T47D (cell line): ENCODE results near the gene TCHP.
A peak's percentile ranks its signal among the peaks of the same experiment; 100 is the strongest.
"Not testable (repeated sequence)": the region's sequence is repeated elsewhere in the genome, so short reads cannot be mapped to it uniquely, and the experiment has no call there.

ENCODE experiments used
- DNase-seq, 2 experiments: peaks; one replicate each; pipeline versions ENCODE4 v3.0.0 to v3.0.0-alpha.2; 2011 to 2012; ENCODE audit warnings: low read depth in 1 of 2, low spot score in 1 of 2
- JUND ChIP-seq: IDR thresholded peaks from 2 replicates; pipeline ENCODE4 v1.6.1; 2012; ENCODE audit warnings: low read depth
- in situ Hi-C: cut with HindIII; loops from 2 replicates; pipeline ENCODE4 v1.10.0; 2016; ENCODE audit warnings: low sequenced_read_pairs, low pct_unique_long_range_greater_than_20kb

TCHP gene, protein sequence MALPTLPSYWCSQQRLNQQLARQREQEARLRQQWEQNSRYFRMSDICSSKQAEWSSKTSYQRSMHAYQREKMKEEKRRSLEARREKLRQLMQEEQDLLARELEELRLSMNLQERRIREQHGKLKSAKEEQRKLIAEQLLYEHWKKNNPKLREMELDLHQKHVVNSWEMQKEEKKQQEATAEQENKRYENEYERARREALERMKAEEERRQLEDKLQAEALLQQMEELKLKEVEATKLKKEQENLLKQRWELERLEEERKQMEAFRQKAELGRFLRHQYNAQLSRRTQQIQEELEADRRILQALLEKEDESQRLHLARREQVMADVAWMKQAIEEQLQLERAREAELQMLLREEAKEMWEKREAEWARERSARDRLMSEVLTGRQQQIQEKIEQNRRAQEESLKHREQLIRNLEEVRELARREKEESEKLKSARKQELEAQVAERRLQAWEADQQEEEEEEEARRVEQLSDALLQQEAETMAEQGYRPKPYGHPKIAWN

DNA sequence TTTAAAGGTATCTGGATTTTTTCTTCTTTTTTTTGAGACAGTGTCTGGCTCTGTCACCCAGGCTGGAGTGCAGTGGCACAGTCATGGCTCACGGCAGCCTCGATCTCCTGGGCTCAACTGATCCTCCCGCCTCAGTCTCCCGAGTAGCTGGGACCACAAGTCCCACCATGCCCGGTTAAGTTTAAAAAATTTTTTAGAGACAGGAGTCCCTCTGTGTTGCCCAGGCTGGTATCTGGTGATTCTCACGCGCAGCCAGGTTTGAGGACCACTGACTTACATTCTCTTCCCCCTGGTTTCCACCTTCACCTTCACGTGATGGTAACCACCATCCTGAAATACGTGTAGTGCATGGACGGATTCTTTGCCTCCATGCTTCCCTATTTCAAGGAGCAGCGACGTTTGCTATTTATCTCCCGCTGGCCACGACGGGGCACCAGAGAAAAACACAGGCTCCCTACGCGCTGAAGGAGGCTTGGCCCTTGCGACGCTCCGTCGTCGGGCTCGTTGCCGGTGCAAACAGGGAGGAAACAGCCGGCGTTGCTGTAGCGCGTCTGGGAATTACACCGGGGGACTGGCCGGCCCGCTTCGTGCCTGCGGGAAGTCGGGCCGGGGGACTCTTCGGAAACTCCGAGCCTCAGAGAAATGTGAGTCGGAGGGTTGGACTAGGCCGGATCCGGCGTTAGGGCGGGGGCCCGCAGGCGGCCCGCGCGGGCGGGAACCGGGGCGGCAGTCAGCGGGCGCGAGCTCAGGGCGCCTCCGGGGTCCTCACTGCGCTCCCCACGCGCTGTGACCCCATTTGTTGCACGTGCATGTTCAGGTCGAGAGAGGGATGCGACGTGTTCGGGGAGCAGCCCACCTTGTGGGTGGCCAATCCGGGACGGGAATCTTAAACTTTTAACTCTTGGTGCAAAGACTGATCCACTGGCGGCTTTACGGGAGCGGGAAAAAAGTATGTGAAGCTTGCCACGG lies at the start of gene TCHP:
Gene TCHP, plus strand, starts transcription at position 492 of the 969 bp plus-strand sequence. CDS start 2,753 bp downstream, outside the sequence.
- no peak for TF ChIP-seq JUND
- in situ Hi-C loops: no loop called here
- DNase-seq: peak; percentile 91 to 95

DNA sequence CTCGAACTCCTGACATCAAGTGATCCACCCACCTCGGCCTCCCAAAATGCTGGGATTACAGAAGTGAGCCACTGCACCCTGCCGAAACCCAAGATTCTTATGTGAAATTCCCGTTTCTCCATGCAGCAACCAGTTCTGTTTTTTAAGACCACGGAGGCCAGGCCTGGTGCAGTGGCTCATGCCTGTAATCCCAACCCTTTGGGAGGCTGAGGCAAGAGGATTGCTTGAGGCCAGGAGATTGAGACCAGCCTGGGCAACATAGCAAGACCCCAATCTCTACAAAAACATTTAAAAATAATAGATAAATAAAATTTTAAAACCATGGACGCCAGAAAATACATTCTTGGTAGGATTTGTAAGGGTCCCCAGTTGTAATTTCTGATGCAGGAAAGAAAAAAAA lies 49.6 kb upstream of the TCHP start:
- DNase-seq, in situ Hi-C loops: not testable (repeated sequence)

DNA sequence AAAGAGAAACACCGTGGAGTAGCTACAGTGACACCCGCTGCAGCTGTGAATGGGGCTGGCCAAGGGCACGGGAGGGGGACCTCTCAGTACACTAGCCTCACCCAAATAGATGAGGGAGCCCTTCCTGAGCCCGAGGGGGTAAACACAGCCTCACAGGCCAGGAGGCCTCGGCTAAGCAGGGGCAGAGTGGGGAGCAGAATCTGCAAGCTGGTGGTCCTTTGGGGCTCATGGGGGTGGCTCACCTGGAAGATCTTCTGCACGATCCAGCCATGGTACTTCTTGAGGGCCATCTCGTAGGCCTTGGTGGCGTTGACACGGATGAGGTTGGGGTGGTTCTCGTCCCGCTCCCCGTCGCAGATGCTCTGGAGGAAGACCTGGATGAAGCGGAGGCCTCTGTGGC lies 44.7 kb upstream of the TCHP start:
- TF ChIP-seq JUND: no peak
- in situ Hi-C loops: no loop called here
- no peak for DNase-seq

DNA sequence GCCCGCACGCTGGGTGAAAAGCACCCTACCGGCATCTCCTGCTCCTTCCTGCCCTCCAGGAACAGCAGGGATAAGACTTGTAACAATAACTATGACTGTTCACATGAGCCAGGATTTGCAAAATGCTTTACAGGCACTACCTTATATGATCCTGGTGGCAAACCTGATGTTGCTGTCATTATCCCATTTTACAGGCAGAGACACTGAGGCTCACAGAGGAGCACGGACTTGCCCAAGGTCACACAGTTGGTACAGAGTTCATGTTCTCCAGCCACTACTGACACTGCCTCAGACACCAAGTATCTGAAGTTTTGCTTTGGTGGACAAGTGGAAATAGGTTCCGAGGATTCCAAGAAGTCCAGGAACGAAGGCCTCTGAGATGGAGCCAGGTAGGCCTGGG lies 42.4 kb upstream of the TCHP start:
- in situ Hi-C loops: no loop called here
- DNase-seq: no peak

GRCh38 chr12:109858764-109859163 lies 41.3 kb upstream of the TCHP start:
- in situ Hi-C loops: no loop called here
- no peak for DNase-seq
- no peak for TF ChIP-seq JUND

More for the DNA sequence above, 42.4 kb upstream of the TCHP start:
- TF ChIP-seq JUND: no peak

GRCh38 chr12:109860977-109861376 lies 39.1 kb upstream of the TCHP start:
- no peak for TF ChIP-seq JUND
- DNase-seq: no peak
- in situ Hi-C loops: no loop called here

DNA sequence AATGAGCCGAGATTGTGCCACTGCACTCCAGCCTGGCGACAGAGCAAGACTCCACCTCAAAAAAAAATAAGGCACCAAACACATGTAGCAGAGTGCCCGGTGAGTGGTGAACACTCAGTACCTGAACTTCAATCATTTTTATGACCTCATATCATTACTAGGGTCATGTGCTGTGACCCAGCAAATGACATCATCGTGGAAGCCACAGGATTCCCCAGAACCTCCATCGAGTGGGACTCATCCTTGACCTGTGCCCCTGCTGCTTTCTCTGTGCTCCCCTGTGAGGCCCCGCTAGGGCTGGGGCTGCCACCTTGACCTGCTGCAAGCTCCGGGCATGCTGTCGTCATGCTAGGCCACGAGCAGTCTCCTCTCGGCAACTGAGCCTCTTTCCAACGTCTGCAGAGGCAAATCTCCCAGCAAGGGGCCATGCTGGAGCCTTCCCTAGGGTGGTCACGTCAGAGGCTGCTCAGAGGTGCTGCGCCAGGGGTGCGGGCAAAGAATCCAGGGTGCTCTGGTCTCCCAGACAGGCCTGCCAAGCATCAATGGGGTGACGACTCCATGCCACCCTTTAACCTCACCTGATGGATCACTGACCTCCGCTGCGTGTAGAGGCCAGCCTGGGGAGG lies 38.3 kb upstream of the TCHP start:
- in situ Hi-C loops: no loop called here
- no peak for DNase-seq
- no peak for TF ChIP-seq JUND

DNA sequence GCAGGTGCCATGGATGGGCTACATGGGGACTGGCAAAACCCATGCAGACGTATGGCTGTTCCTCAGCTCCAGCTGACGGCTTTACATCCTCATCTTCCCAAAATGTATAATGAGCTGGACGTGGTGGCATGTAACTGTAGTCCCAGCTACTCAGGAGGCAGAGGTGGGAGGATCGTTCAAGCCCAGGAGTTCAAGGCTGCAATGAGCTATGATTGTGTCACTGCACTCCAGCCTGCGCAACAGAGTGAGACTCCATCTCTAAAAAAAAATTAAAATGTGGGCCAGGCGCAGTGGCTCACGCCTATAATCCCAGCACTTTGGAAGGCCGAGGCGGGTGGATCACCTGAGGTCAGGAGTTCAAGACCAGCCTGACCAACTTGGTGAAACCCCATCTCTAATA lies 37.6 kb upstream of the TCHP start:
- in situ Hi-C loops, DNase-seq: not testable (repeated sequence)

DNA sequence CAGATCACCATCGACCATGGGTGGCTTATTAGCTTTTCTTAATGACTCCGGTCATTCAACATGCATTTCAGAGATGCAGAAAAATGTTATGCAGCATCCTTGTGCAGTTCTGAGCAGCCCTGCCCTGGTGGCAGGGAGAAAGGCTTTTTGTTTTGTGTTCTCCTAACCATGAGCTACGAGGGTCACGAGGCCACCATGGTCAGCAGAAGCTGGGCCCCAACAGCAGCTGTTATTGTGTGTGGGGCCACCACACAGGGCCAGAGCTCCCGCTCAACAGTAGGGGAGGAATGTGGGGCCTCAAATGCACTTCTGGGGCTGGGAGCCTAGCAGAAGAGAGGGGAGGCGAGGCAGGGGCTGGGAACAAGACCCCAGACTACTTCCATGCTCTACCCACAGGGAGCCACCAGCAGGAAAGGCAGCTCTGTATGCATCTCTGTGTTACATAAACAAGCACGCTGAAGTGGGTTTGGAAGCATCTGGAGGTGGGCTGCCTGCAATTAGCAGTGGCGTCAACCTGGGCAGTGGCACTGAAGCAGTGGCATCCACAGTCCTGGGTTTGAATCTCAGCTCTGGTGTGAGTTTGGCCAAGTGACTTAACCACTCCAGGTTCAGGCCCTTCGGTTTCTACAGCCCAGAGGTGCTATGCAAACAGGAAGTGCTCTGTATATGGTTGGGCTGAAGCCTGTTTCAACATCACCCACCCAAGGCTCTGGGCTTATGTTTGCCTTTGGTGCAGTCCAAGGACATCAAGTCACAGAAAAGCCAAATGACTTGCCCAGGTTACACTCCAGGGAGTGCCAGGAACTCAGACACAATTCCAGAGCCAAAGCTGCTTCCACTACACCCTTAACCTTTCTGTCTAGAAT lies 36.0 kb upstream of the TCHP start:
- DNase-seq: peak in 1 of 2 experiments; percentile 87

GRCh38 chr12:109864916-109865315 lies 35.2 kb upstream of the TCHP start:
- TF ChIP-seq JUND: no peak; the same call in 1 of the 2 replicates
- in situ Hi-C loops: no loop called here
- peak; percentile 74 to 96 for DNase-seq

More for the DNA sequence above, 36.0 kb upstream of the TCHP start:
- TF ChIP-seq JUND: no peak
- in situ Hi-C loops: no loop called here

DNA sequence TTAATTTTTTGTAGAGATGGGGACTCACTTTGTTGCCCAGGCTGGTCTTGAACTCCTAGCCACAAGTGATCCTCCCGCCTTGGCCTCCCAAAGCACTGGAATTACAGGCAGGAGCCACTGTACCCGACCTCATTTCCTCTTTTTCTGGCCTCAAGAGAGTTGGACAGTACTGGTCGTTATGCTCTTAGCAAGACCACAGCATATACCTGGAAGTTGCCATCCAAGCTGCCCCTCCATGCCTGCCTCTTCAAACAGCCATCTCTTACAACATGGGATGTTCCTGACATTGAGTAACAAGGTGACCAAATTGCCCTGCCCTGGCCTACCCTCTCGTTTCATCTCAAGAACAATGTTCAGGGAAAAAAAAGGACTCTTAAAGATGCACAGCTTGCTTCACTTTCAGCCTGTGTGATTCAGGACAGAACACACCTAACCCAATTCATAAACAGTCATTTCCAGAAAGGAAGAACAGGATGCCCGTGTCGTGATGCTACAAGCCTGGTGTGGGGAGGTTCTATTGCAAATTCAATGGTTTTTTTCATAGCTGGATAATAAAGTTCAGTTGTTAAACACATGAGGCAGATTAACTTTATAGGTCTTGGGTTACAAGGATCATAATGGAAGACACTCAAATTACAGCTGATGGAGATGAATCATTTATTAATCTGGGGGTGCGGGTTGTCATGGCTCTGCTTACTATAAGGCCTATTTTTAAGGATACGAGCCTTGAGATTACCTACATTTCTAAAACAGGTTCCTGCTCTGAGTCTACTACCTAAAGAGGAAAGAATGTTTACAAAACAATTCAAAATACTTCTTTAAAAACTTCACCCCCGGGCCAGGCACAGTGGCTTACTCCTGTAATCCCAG lies 31.7 kb upstream of the TCHP start:
- in situ Hi-C loops: no loop called here
- TF ChIP-seq JUND: no peak
- no peak for DNase-seq
